Upper lobe of left lung (tissue), 4 donors: Measurements from ENCODE around the gene UQCC2.

ENCODE experiments used
- EP300 ChIP-seq, 4 donors: sonication (generic); formaldehyde crosslinking; IDR thresholded peaks; one replicate each; pipeline ENCODE4 v1.5.1; 2017; ENCODE audit warnings: antibody characterized with exemption in 4 of 4, control low read depth in 2 of 4
- TF ChIP-seq, protein P1 (sequence below), 6 experiments: fragments of 450-650 bp in 4 of 6; fragments of 200-600 bp in 2 of 6; sonication (generic) in 2 of 6; IDR thresholded peaks; one replicate each; pipeline ENCODE4 v1.5.1; 2016 to 2019; ENCODE audit warnings: antibody characterized with exemption in 6 of 6

DNA sequence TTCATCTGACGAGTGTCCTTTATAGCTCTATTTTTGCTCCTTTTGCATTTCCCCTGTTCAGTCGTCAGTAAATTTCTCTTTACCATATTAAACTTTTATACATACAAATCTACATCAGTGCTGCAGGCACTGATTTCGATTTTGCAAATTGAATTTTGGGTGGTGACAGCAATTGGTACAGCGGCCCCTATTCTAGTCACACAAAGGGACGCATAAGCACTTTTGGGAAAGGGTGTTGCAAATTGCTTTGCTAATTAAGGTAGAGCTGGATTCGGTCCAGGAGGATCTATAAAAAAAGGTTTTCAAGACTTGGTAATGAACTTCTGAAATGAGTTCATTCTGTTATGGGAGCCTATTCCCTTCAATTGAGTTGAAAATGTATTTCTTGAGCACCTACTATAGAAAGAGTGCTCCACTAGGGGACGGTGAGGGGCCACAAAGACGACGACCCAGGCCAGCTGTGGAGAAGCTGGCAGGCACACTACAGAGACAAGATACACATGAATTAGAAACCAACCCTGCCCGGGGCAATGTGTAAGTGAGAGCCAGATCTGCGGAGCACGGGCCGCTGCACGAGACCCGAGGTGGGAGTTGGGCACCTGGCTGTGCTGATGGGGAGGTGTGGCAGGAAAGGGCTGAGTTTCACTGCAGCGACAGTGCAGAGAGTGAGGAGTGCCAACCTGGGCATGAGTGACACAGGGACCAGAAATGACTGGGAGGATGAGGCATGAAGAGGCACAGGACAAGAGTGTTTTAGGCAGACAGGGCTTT is 5.4 kb downstream of the UQCC2 start:
- TF ChIP-seq, protein P1, sequence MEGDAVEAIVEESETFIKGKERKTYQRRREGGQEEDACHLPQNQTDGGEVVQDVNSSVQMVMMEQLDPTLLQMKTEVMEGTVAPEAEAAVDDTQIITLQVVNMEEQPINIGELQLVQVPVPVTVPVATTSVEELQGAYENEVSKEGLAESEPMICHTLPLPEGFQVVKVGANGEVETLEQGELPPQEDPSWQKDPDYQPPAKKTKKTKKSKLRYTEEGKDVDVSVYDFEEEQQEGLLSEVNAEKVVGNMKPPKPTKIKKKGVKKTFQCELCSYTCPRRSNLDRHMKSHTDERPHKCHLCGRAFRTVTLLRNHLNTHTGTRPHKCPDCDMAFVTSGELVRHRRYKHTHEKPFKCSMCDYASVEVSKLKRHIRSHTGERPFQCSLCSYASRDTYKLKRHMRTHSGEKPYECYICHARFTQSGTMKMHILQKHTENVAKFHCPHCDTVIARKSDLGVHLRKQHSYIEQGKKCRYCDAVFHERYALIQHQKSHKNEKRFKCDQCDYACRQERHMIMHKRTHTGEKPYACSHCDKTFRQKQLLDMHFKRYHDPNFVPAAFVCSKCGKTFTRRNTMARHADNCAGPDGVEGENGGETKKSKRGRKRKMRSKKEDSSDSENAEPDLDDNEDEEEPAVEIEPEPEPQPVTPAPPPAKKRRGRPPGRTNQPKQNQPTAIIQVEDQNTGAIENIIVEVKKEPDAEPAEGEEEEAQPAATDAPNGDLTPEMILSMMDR (IDR thresholded peaks at IDR 0.05), result no peak
- TF ChIP-seq EP300 (IDR thresholded peaks at IDR 0.05), result no peak
